HepG2 (cell line): ENCODE results near the gene TGM5. TPM values are rescaled to one million over a fixed set of nuclear protein-coding genes. Genes with fewer than 3 reads are reported as not detected.

Source experiments
- IRF2 ChIP-seq: IDR thresholded peaks from 2 replicates; pipeline ENCODE4 v1.6.1; 2018; ENCODE audit warnings: missing genetic modification reagents, missing compliant biosample characterization
- NONO ChIP-seq, 2 experiments: fragments of 450-650 bp in 1 of 2; sonication (generic) in 1 of 2; formaldehyde crosslinking in 1 of 2; IDR thresholded peaks in 1 of 2; conservative IDR thresholded peaks in 1 of 2; 2 replicates each; pipeline versions ENCODE4 v1.6.1 to v1.8.0; 2017 to 2022; ENCODE audit warnings: mild to moderate bottlenecking in 1 of 2, missing genetic modification reagents in 1 of 2, moderate library complexity in 1 of 2
- SYNCRIP ChIP-seq: fragments of 200-400 bp; formaldehyde crosslinking; IDR thresholded peaks from 2 replicates; pipeline ENCODE4 v1.6.1; 2018; ENCODE audit warnings: mild to moderate bottlenecking, low read depth, low read length; ENCODE audit not compliant: insufficient read depth
- TBL1XR1 ChIP-seq: fragments of 150-350 bp; IDR thresholded peaks from 2 replicates; pipeline ENCODE4 v1.6.1; 2014; ENCODE audit warnings: borderline replicate concordance, low read length; ENCODE audit not compliant: partially characterized antibody
- ZC3H13 ChIP-seq: sonication (generic); formaldehyde crosslinking; IDR thresholded peaks from 2 replicates; pipeline ENCODE4 v1.8.1; 2023; ENCODE audit warnings: mild to moderate bottlenecking, missing genetic modification reagents, moderate library complexity
- polyA plus RNA-seq, 8 experiments: library from polyadenylated mRNA; depleted of rRNA in 3 of 8; stranded (reverse) in 7 of 8; unstranded in 1 of 8; fragments of >200 nt; fragmentation: Illumina TruSeq in 4 of 8; extraction: Trizol in 4 of 8; gene quantifications; 2 replicates each; pipeline versions ENCODE4 v1.2.1 to v1.2.3, GENCODE V29; 2011 to 2016; ENCODE audit warnings: low read depth in 4 of 8, missing spikeins in 1 of 8, mixed read lengths in 1 of 8; ENCODE audit not compliant: insufficient read depth in 1 of 8
- total RNA-seq, 5 experiments: library from RNA; depleted of rRNA; stranded (reverse); fragments of >200 nt; fragmentation: Illumina TruSeq; extraction: Trizol; gene quantifications; 2 replicates each; pipeline ENCODE4 v1.2.3, GENCODE V29; 2016; ENCODE audit warnings: low read depth in 1 of 5
- TF ChIP-seq, protein P1 (sequence below), 2 experiments: fragments of 450-650 bp in 1 of 2; sonication (generic) in 1 of 2; formaldehyde crosslinking; IDR thresholded peaks; 2 replicates each; pipeline versions ENCODE4 v1.5.0 to v1.8.0; 2020 to 2022; ENCODE audit warnings: mild to moderate bottlenecking in 1 of 2, missing genetic modification reagents in 1 of 2
- TF ChIP-seq, protein P2 (sequence below): sonication (generic); formaldehyde crosslinking; IDR thresholded peaks from 2 replicates; pipeline ENCODE4 v1.4.0; 2020; ENCODE audit warnings: missing genetic modification reagents, borderline replicate concordance

Gene TGM5
- total and polyA plus RNA-seq, 2 of the 13 experiments (the other 11 are each of a cell fraction or from before 2014, with no cell fraction given): 0.18 to 0.65 TPM

DNA sequence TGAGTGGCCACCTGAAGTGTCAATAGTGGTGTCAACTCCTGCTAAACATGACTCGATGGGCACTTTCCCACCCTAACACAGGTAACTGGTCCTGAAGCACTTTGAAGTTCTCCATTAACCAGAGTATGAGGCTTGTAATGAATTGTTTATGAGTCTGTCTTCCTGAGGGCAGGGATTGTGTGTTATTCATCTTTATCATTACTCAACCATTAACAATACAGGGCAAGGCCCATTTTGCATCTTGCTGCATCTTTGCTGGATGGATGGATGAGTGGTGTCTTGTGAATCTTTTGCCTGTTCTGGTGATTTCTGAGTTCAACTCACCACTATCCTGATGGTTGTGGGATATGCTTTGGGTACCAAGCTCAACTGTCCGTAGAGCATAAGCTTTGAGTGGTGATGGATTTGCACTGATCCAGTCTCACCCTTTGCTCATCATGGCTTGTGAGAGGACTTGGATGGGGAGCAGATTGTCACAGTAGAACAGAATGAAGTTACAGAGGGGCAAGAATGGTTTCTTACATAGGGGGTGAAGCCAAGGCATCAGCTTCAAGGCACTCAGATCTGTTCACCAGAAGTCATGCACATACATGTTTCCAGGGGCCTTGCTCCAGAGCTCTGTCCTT lies 23.6 kb downstream of the TGM5 start (continued):
- TF ChIP-seq, protein P1, sequence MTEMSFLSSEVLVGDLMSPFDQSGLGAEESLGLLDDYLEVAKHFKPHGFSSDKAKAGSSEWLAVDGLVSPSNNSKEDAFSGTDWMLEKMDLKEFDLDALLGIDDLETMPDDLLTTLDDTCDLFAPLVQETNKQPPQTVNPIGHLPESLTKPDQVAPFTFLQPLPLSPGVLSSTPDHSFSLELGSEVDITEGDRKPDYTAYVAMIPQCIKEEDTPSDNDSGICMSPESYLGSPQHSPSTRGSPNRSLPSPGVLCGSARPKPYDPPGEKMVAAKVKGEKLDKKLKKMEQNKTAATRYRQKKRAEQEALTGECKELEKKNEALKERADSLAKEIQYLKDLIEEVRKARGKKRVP (CRISPR knock-in tag; IDR thresholded peaks at IDR 0.05): no peak
- TF ChIP-seq, protein P2, sequence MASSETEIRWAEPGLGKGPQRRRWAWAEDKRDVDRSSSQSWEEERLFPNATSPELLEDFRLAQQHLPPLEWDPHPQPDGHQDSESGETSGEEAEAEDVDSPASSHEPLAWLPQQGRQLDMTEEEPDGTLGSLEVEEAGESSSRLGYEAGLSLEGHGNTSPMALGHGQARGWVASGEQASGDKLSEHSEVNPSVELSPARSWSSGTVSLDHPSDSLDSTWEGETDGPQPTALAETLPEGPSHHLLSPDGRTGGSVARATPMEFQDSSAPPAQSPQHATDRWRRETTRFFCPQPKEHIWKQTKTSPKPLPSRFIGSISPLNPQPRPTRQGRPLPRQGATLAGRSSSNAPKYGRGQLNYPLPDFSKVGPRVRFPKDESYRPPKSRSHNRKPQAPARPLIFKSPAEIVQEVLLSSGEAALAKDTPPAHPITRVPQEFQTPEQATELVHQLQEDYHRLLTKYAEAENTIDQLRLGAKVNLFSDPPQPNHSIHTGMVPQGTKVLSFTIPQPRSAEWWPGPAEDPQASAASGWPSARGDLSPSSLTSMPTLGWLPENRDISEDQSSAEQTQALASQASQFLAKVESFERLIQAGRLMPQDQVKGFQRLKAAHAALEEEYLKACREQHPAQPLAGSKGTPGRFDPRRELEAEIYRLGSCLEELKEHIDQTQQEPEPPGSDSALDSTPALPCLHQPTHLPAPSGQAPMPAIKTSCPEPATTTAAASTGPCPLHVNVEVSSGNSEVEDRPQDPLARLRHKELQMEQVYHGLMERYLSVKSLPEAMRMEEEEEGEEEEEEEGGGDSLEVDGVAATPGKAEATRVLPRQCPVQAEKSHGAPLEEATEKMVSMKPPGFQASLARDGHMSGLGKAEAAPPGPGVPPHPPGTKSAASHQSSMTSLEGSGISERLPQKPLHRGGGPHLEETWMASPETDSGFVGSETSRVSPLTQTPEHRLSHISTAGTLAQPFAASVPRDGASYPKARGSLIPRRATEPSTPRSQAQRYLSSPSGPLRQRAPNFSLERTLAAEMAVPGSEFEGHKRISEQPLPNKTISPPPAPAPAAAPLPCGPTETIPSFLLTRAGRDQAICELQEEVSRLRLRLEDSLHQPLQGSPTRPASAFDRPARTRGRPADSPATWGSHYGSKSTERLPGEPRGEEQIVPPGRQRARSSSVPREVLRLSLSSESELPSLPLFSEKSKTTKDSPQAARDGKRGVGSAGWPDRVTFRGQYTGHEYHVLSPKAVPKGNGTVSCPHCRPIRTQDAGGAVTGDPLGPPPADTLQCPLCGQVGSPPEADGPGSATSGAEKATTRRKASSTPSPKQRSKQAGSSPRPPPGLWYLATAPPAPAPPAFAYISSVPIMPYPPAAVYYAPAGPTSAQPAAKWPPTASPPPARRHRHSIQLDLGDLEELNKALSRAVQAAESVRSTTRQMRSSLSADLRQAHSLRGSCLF: no peak
- TF ChIP-seq SYNCRIP (no peak), TBL1XR1 (no peak), ZC3H13 (CRISPR knock-in tag) (no peak), NONO (IDR thresholded peaks at IDR 0.05) (no peak), NONO (CRISPR knock-in tag; conservative IDR thresholded peaks at IDR 0.05) (no peak), IRF2 (no peak)
